Activated CD4-positive, CD25-positive, alpha-beta regulatory T cell treated with anti-CD3 and anti-CD28 coated beads, Interleukin-2, amount 50 U/mL, for 72 hours (primary cell): ENCODE data around the gene LSM14B.
"Not testable (repeated sequence)": the region's sequence is repeated elsewhere in the genome, so short reads cannot be mapped to it uniquely, and the experiment has no call there.

ENCODE experiments used
- DNase-seq: peaks from one replicate; pipeline ENCODE4 v3.0.0; 2021

LSM14B gene

GRCh38 chr20:62133864-62134263, 11.6 kb downstream of the LSM14B start:
- no peak for DNase-seq

GRCh38 chr20:62134735-62135231, 12.5 kb downstream of the LSM14B start:
- no peak for DNase-seq

GRCh38 chr20:62135573-62136266, 13.4 kb downstream of the LSM14B start:
- DNase-seq = no peak

- peak; percentile 59 for DNase-seq
Measured at GRCh38 chr20:62136283-62137091, 14.2 kb downstream of the LSM14B start.

- DNase-seq = no peak
Measured at GRCh38 chr20:62137092-62137384, 14.8 kb downstream of the LSM14B start.

- no peak for DNase-seq
Measured at GRCh38 chr20:62137478-62138203, 15.4 kb downstream of the LSM14B start.

GRCh38 chr20:62138204-62138543, 15.9 kb downstream of the LSM14B start:
- DNase-seq = no peak

- no peak for DNase-seq
Measured at GRCh38 chr20:62138912-62139311, 16.6 kb downstream of the LSM14B start.

- no peak for DNase-seq
Measured at GRCh38 chr20:62139636-62140035, 17.4 kb downstream of the LSM14B start.

GRCh38 chr20:62141043-62141396, 18.7 kb downstream of the LSM14B start:
- no peak for DNase-seq

GRCh38 chr20:62141397-62142251, 19.3 kb downstream of the LSM14B start:
- DNase-seq = no peak

GRCh38 chr20:62142252-62143080, 20.2 kb downstream of the LSM14B start:
- DNase-seq = no peak

- DNase-seq = peak; percentile 87
Measured at GRCh38 chr20:62143081-62143956, 21.0 kb downstream of the LSM14B start, which contains the start of the genes PSMA7 and SS18L1. Gene PSMA7, minus strand, starts transcription at chr20:62143394. Its CDS starts 91 bp downstream, at chr20:62143303. Gene SS18L1, plus strand, starts transcription at chr20:62143769. Its CDS starts 52 bp downstream, at chr20:62143821.

- DNase-seq = peak; percentile 66
Measured at GRCh38 chr20:62143957-62144825, 21.9 kb downstream of the LSM14B start.

- DNase-seq = no peak
Measured at GRCh38 chr20:62145688-62146018, 23.4 kb downstream of the LSM14B start.

GRCh38 chr20:62146019-62146755, 23.9 kb downstream of the LSM14B start:
- DNase-seq = no peak

- no peak for DNase-seq
Measured at GRCh38 chr20:62147125-62147524, 24.9 kb downstream of the LSM14B start.

- DNase-seq = no peak
Measured at GRCh38 chr20:62147528-62147927, 25.3 kb downstream of the LSM14B start.

GRCh38 chr20:62148383-62148782, 26.1 kb downstream of the LSM14B start:
- DNase-seq = not testable (repeated sequence)
